IgD-negative memory B cell (primary cell): ENCODE data around the gene GADD45G. TPM values are rescaled to one million over a fixed set of nuclear protein-coding genes. Genes with fewer than 3 reads are reported as not detected.

Experiments used
- H3K27ac Mint-ChIP-seq, 3 donors: one replicate each; pipeline ENCODE4 v1.8.0; 2020 to 2022; ENCODE audit warnings: mild to moderate bottlenecking in 3 of 3, mixed read lengths in 3 of 3, moderate library complexity in 1 of 3
- H3K27me3 Mint-ChIP-seq: one replicate; pipeline ENCODE4 v1.8.0; 2021; ENCODE audit warnings: mixed read lengths
- H3K36me3 Mint-ChIP-seq: one replicate; pipeline ENCODE4 v1.8.0; 2020; ENCODE audit warnings: mild to moderate bottlenecking, mixed read lengths
- H3K4me1 Mint-ChIP-seq, 3 donors: one replicate each; pipeline ENCODE4 v1.8.0; 2020 to 2022; ENCODE audit warnings: mixed read lengths in 3 of 3, mild to moderate bottlenecking in 1 of 3
- H3K4me3 Mint-ChIP-seq, 4 donors: one replicate each; pipeline ENCODE4 v1.8.0; 2020 to 2022; ENCODE audit warnings: mild to moderate bottlenecking in 4 of 4, mixed read lengths in 4 of 4, moderate library complexity in 3 of 4
- H3K9me3 Mint-ChIP-seq, 3 donors: one replicate each; pipeline ENCODE4 v1.8.0; 2020 to 2021; ENCODE audit warnings: mixed read lengths in 3 of 3, mild to moderate bottlenecking in 1 of 3
- polyA plus RNA-seq: library from polyadenylated mRNA; unstranded; fragments of 300-500 nt; fragmentation: Illumina TruSeq; gene quantifications from one replicate; pipeline ENCODE4 v1.2.3, GENCODE V29; 2021

The GADD45G gene
- polyA plus RNA-seq, 1 donor from 2014 or later, result 1.1 TPM

GRCh38 chr9:89586311-89586710, 18.5 kb upstream of the GADD45G start:
- no peak overlapping the region for H3K27ac Mint-ChIP-seq
- H3K36me3 Mint-ChIP-seq, result peaks cover 7% of the 10 kb centered on the region
- no peaks in the 10 kb centered on the region for H3K4me1 Mint-ChIP-seq
- peaks cover 16% of the 10 kb centered on the region for H3K27me3 Mint-ChIP-seq
- peaks cover 7 to 10% (median 7%) of the 10 kb centered on the region in 3 donors for H3K9me3 Mint-ChIP-seq
- H3K4me3 Mint-ChIP-seq, result no peak overlapping the region

GRCh38 chr9:89588271-89588879, 16.4 kb upstream of the GADD45G start:
- Mint-ChIP-seq H3K4me3 (no peak overlapping the region), H3K27ac (peak overlapping the region in 1 of 3 donors; percentile 39), H3K4me1 (no peaks in the 10 kb centered on the region), H3K36me3 (peaks cover 6% of the 10 kb centered on the region), H3K9me3 (peaks cover 3 to 10% (median 7%) of the 10 kb centered on the region in 3 donors), H3K27me3 (peaks cover 10% of the 10 kb centered on the region)

- H3K27ac Mint-ChIP-seq, result no peak overlapping the region
- H3K36me3 Mint-ChIP-seq, result peaks cover 3% of the 10 kb centered on the region
- no peak overlapping the region for H3K4me3 Mint-ChIP-seq
- H3K9me3 Mint-ChIP-seq, result no peaks in the 10 kb centered on the region
- peaks cover 0 to 2% (median 0%) of the 10 kb centered on the region in 3 donors for H3K4me1 Mint-ChIP-seq
- peaks cover 7% of the 10 kb centered on the region for H3K27me3 Mint-ChIP-seq
Measured at GRCh38 chr9:89590415-89590814, 14.4 kb upstream of the GADD45G start.

GRCh38 chr9:89591274-89592212, 13.3 kb upstream of the GADD45G start:
- Mint-ChIP-seq H3K4me3 (no peak overlapping the region), H3K9me3 (no peaks in the 10 kb centered on the region), H3K27ac (no peak overlapping the region), H3K36me3 (peaks cover 3% of the 10 kb centered on the region), H3K27me3 (peaks cover 8% of the 10 kb centered on the region), H3K4me1 (peaks cover 0 to 2% (median 0%) of the 10 kb centered on the region in 3 donors)

- no peak overlapping the region for H3K27ac Mint-ChIP-seq
- H3K36me3 Mint-ChIP-seq, result peaks cover 3% of the 10 kb centered on the region
- no peak overlapping the region for H3K4me3 Mint-ChIP-seq
- H3K4me1 Mint-ChIP-seq, result peaks cover 0 to 2% (median 0%) of the 10 kb centered on the region in 3 donors
- H3K9me3 Mint-ChIP-seq, result no peaks in the 10 kb centered on the region
- H3K27me3 Mint-ChIP-seq, result peaks cover 8% of the 10 kb centered on the region
Measured at GRCh38 chr9:89592213-89592815, 12.5 kb upstream of the GADD45G start.

- H3K4me3 Mint-ChIP-seq, result no peak overlapping the region
Measured at GRCh38 chr9:89592963-89593726, 11.7 kb upstream of the GADD45G start.

GRCh38 chr9:89593727-89594427, 10.9 kb upstream of the GADD45G start:
- no peak overlapping the region for H3K4me3 Mint-ChIP-seq
- no peak overlapping the region for H3K27ac Mint-ChIP-seq
- no peaks in the 10 kb centered on the region for H3K36me3 Mint-ChIP-seq
- H3K9me3 Mint-ChIP-seq, result no peaks in the 10 kb centered on the region
- peaks cover 6% of the 10 kb centered on the region for H3K27me3 Mint-ChIP-seq
- peaks cover 0 to 2% (median 0%) of the 10 kb centered on the region in 3 donors for H3K4me1 Mint-ChIP-seq

More at GRCh38 chr9:89592963-89593726, 11.7 kb upstream of the GADD45G start:
- Mint-ChIP-seq H3K4me1 (peaks cover 0 to 2% (median 0%) of the 10 kb centered on the region in 3 donors), H3K9me3 (no peaks in the 10 kb centered on the region), H3K27ac (no peak overlapping the region), H3K27me3 (peaks cover 8% of the 10 kb centered on the region), H3K36me3 (peaks cover 3% of the 10 kb centered on the region)

- Mint-ChIP-seq H3K27me3 (peaks cover 8% of the 10 kb centered on the region), H3K27ac (no peak overlapping the region), H3K9me3 (no peaks in the 10 kb centered on the region), H3K4me3 (no peak overlapping the region), H3K4me1 (peaks cover 0 to 2% (median 0%) of the 10 kb centered on the region in 3 donors), H3K36me3 (no peaks in the 10 kb centered on the region)
Measured at GRCh38 chr9:89594811-89595550, 9.8 kb upstream of the GADD45G start.

GRCh38 chr9:89595646-89596045, 9.2 kb upstream of the GADD45G start:
- Mint-ChIP-seq H3K27me3 (peaks cover 8% of the 10 kb centered on the region), H3K9me3 (no peaks in the 10 kb centered on the region), H3K36me3 (no peaks in the 10 kb centered on the region), H3K4me3 (no peak overlapping the region), H3K4me1 (peaks cover 0 to 2% (median 0%) of the 10 kb centered on the region in 3 donors), H3K27ac (peak overlapping the region in 1 of 3 donors; percentile 13)

- H3K27me3 Mint-ChIP-seq, result peaks cover 8% of the 10 kb centered on the region
- H3K27ac Mint-ChIP-seq, result no peak overlapping the region
- H3K4me3 Mint-ChIP-seq, result no peak overlapping the region
- H3K4me1 Mint-ChIP-seq, result peaks cover 0 to 2% (median 0%) of the 10 kb centered on the region in 3 donors
- no peaks in the 10 kb centered on the region for H3K9me3 Mint-ChIP-seq
- H3K36me3 Mint-ChIP-seq, result no peaks in the 10 kb centered on the region
Measured at GRCh38 chr9:89596937-89597555, 7.8 kb upstream of the GADD45G start.

GRCh38 chr9:89597711-89598362, 7.0 kb upstream of the GADD45G start:
- Mint-ChIP-seq H3K27ac (no peak overlapping the region), H3K36me3 (no peaks in the 10 kb centered on the region), H3K27me3 (peaks cover 8% of the 10 kb centered on the region), H3K4me3 (no peak overlapping the region), H3K9me3 (no peaks in the 10 kb centered on the region), H3K4me1 (peaks cover 0 to 2% (median under 1%) of the 10 kb centered on the region in 3 donors)

GRCh38 chr9:89598363-89598713, 6.5 kb upstream of the GADD45G start:
- no peaks in the 10 kb centered on the region for H3K9me3 Mint-ChIP-seq
- H3K4me1 Mint-ChIP-seq, result peaks cover 0 to 6% (median 5%) of the 10 kb centered on the region in 3 donors
- H3K4me3 Mint-ChIP-seq, result no peak overlapping the region
- H3K27me3 Mint-ChIP-seq, result peaks cover 12% of the 10 kb centered on the region
- no peak overlapping the region for H3K27ac Mint-ChIP-seq
- H3K36me3 Mint-ChIP-seq, result no peaks in the 10 kb centered on the region

GRCh38 chr9:89598926-89599325, 5.9 kb upstream of the GADD45G start:
- Mint-ChIP-seq H3K27me3 (peaks cover 10% of the 10 kb centered on the region), H3K4me3 (no peak overlapping the region), H3K27ac (no peak overlapping the region), H3K36me3 (no peaks in the 10 kb centered on the region), H3K9me3 (no peaks in the 10 kb centered on the region), H3K4me1 (peaks cover 0 to 6% (median 5%) of the 10 kb centered on the region in 3 donors)
